ENCODE results near the gene SDR9C7. TPM values are rescaled to one million over a fixed set of nuclear protein-coding genes. Genes with fewer than 3 reads are reported as not detected.

Gene SDR9C7
- total and polyA plus RNA-seq, 2 of the 8 experiments (the other 6 are each of a cell fraction or from before 2014, with no cell fraction given): 0.11 TPM; not detected in 1

DNA sequence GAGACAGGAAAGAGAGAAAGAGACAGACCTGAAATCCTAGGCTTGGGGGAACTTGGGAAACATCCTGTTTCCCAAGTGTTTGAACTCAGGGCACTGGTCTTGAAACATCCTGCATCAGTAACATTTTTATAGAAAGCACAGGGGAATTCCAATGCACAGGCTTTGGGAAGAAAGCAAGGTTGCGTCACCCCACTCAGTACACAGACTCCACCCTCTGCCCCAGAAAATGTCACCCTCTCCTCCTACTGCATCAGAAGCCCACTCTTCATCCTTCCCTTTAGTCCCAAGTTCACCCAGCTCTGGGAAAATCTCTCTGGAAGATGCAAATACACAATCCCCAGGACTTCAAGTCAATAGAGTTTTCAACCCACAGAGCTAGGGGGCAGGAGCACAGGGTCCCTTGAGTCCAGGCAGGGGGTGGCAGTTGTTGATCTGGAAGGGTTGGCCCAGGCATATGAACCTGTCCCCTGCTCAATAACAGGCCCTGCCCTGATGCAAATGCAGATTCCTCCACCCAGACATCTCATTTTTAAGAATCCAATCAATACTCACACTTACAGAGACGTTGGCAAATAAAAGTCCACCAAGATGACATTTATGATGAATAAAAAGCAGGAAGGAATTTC lies 21.5 kb upstream of the SDR9C7 start:
- H3K14ac ChIP-seq (ENCODE audit: insufficient read length): no peak overlapping the region
- H3K4me1 ChIP-seq (replicated peaks in 1 of 4; ENCODE audit: control insufficient read depth in 3 of 4, insufficient read depth in 4 of 4, low read length in 3 of 4): no peaks in the 10 kb centered on the region
- H3K27ac ChIP-seq (ENCODE audit: low read depth, low read length): no peak overlapping the region
- no peak overlapping the region for H2BK15ac ChIP-seq (ENCODE audit: low read length)
- POLR2A ChIA-PET (ENCODE audit: partially characterized antibody): interaction anchor here (0.6 kb wide), 1 partner anchor 757 kb away, joined by 3 read pairs; no protein-coding TSS in a partner anchor
- no peak overlapping the region for H2BK20ac ChIP-seq (ENCODE audit: low read length)
- H4K8ac ChIP-seq (ENCODE audit: extremely low read depth, insufficient read depth, low read length): no peak overlapping the region
- H3K27me3 ChIP-seq (replicated peaks in 1 of 4; ENCODE audit: control insufficient read depth in 3 of 4, extremely low read depth in 1 of 4, insufficient read depth in 3 of 4, low read length in 3 of 4): no peaks in the 10 kb centered on the region
- DNase-seq (ENCODE audit: low read depth in 1 of 2, low spot score in 2 of 2) (no peak), FAIRE-seq (no peak)
- no peak overlapping the region for H3K9ac ChIP-seq (replicated peaks in 1 of 4; ENCODE audit: extremely low read depth in 1 of 4, low read depth in 3 of 4, low read length in 3 of 4)
- H3K18ac ChIP-seq (ENCODE audit: extremely low read depth, low read length): no peak overlapping the region
- peaks cover 19 to 20% of the 10 kb centered on the region in 2 experiments for H3K9me3 ChIP-seq (ENCODE audit: insufficient read depth in 2 of 2, low read depth in 1 of 2, low read length in 1 of 2)
- H2AFZ ChIP-seq (ENCODE audit: low read length): no peak overlapping the region
- no peak overlapping the region for H3K56ac ChIP-seq (replicated peaks; ENCODE audit: insufficient read length, low read depth, low read length)
- no peaks in the 10 kb centered on the region for H3K79me2 ChIP-seq (ENCODE audit: control insufficient read depth in 1 of 2, insufficient read depth in 2 of 2, low read length in 2 of 2)
- TF ChIP-seq CEBPB (IDR thresholded peaks at IDR 0.05; ENCODE audit: low read depth, low read length) (0 out of 2 replicates have a peak, but pooled peaks have one; percentile 13), YY1 (IDR thresholded peaks at IDR 0.05; ENCODE audit: low read depth, low read length) (no peak)
- H3K4me3 ChIP-seq (ENCODE audit: extremely low read depth in 1 of 4, insufficient read depth in 2 of 4, low read depth in 3 of 4, low read length in 4 of 4): no peak overlapping the region
- H2AK5ac ChIP-seq (ENCODE audit: low read depth, low read length): no peak overlapping the region
- H3K23ac ChIP-seq (ENCODE audit: insufficient read length): no peak overlapping the region
- H4K5ac ChIP-seq (ENCODE audit: insufficient read length, low read depth, low read length): no peak overlapping the region
- H2BK12ac ChIP-seq (ENCODE audit: low read depth, low read length): no peak overlapping the region
- no peak overlapping the region for H2BK120ac ChIP-seq (replicated peaks; ENCODE audit: low read depth, low read length)
- no peak overlapping the region for H2BK5ac ChIP-seq (ENCODE audit: low read depth, low read length)
- H3K4ac ChIP-seq (replicated peaks; ENCODE audit: insufficient read length, low read depth, low read length): no peak overlapping the region
- no peaks in the 10 kb centered on the region for H3K23me2 ChIP-seq (ENCODE audit: low read depth, low read length)
- no peaks in the 10 kb centered on the region for H4K20me1 ChIP-seq (replicated peaks in 1 of 2; ENCODE audit: control insufficient read depth in 1 of 2, insufficient read depth in 2 of 2, low read length in 2 of 2)
- no peaks in the 10 kb centered on the region for H3K36me3 ChIP-seq (ENCODE audit: control insufficient read depth in 2 of 4, insufficient read depth in 4 of 4, low read length in 3 of 4)
- CTCF ChIA-PET (ENCODE audit: partially characterized antibody): interaction anchor here (1.5 kb wide), 1 partner anchor 32 kb away, joined by 3 read pairs; no protein-coding TSS in a partner anchor
- H3K4me2 ChIP-seq (ENCODE audit: insufficient read depth in 1 of 2, low read depth in 2 of 2, low read length in 2 of 2): no peak overlapping the region
- 95% methylated on average over 2 of the region's 2 CpGs; no CpG with 5 or more reads in 1 of the 2 experiments for WGBS, 2 experiments (ENCODE audit: extremely low coverage in 1 of 2, insufficient coverage in 1 of 2, insufficient read length in 1 of 2, insufficient replicate concordance in 2 of 2, low coverage in 1 of 2, low lambda C conversion rate in 2 of 2, missing lambda C conversion rate in 1 of 2)
- H3K79me1 ChIP-seq (ENCODE audit: low read depth, low read length): no peaks in the 10 kb centered on the region
- no peak overlapping the region for H4K91ac ChIP-seq (replicated peaks; ENCODE audit: insufficient read length, low read length)

All from H1 (cell line).